ENCODE measurements around the gene MSH5.

The MSH5 gene

GRCh38 chr6:31720196-31720770 is 19.5 kb upstream of the MSH5 start:
- ATAC-seq (ENCODE audit: low read depth) (peak; percentile 44; the same call in 2 of the 3 replicates), DNase-seq (ENCODE audit: low spot score) (no peak)
- Histone ChIP-seq H3K36me3 (ENCODE audit: low read depth) (no peaks in the 10 kb centered on the region), H3K4me1 (ENCODE audit: insufficient read depth, poor library complexity, severe bottlenecking) (peaks cover 16% of the 10 kb centered on the region), H3K4me3 (ENCODE audit: severe bottlenecking) (no peak overlapping the region), H3K27me3 (ENCODE audit: insufficient read depth, poor library complexity, severe bottlenecking) (no peaks in the 10 kb centered on the region), H3K27ac (ENCODE audit: poor library complexity, severe bottlenecking) (no peak overlapping the region), H3K9me3 (ENCODE audit: severe bottlenecking) (no peaks in the 10 kb centered on the region)
- TF ChIP-seq CTCF (IDR thresholded peaks at IDR 0.05; ENCODE audit: poor library complexity, severe bottlenecking) = no peak

GRCh38 chr6:31721351-31722020 is 18.3 kb upstream of the MSH5 start, which contains the start of gene LY6G6C:
Gene LY6G6C (minus strand): TSS chr6:31721746. CDS start chr6:31721679, 67 bp downstream.
- Histone ChIP-seq H3K9me3 (ENCODE audit: severe bottlenecking) (no peaks in the 10 kb centered on the region), H3K4me1 (ENCODE audit: insufficient read depth, poor library complexity, severe bottlenecking) (peaks cover 16% of the 10 kb centered on the region), H3K4me3 (ENCODE audit: severe bottlenecking) (no peak within 1 kb of the TSS), H3K27me3 (ENCODE audit: insufficient read depth, poor library complexity, severe bottlenecking) (no peaks in the 10 kb centered on the region), H3K36me3 (ENCODE audit: low read depth) (no peaks in the 10 kb centered on the region), H3K27ac (ENCODE audit: poor library complexity, severe bottlenecking) (no peak within 1 kb of the TSS)
- no peak for TF ChIP-seq CTCF (IDR thresholded peaks at IDR 0.05; ENCODE audit: poor library complexity, severe bottlenecking)
- no peak for ATAC-seq (ENCODE audit: low read depth)
- DNase-seq (ENCODE audit: low spot score) = no peak

DNA sequence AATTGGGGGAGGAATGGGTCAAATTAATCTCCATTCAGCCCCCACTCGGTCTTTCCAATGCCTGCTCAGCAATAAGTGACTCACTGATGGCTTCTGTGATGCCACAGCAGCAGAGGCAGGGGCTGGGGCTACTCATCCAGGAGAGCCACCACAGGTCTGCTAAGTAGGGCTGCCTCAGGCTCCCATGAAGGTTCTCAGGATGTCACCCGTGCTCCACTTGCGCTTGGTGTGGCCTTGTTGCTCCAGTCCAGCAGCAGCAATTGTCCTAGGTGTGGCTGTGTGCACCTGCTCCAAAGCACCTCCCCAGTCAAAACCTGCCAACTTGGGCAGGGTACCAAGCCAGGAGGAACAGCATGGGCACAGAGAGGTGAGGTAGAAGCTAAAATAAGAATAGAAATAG is 17.6 kb upstream of the MSH5 start:
- H3K9me3 ChIP-seq (ENCODE audit: severe bottlenecking) = no peaks in the 10 kb centered on the region
- H3K27me3 ChIP-seq (ENCODE audit: insufficient read depth, poor library complexity, severe bottlenecking) = no peaks in the 10 kb centered on the region
- no peaks in the 10 kb centered on the region for H3K36me3 ChIP-seq (ENCODE audit: low read depth)
- DNase-seq (ENCODE audit: low spot score) (no peak), ATAC-seq (ENCODE audit: low read depth) (no peak)
- TF ChIP-seq CTCF (IDR thresholded peaks at IDR 0.05; ENCODE audit: poor library complexity, severe bottlenecking) = no peak
- H3K4me3 ChIP-seq (ENCODE audit: severe bottlenecking) = no peak overlapping the region
- peaks cover 16% of the 10 kb centered on the region for H3K4me1 ChIP-seq (ENCODE audit: insufficient read depth, poor library complexity, severe bottlenecking)
- no peak overlapping the region for H3K27ac ChIP-seq (ENCODE audit: poor library complexity, severe bottlenecking)

GRCh38 chr6:31723245-31723979 is 16.4 kb upstream of the MSH5 start, which contains the start of gene MPIG6B:
Gene MPIG6B (plus strand): TSS chr6:31723373. CDS start chr6:31723384, 11 bp downstream.
- H3K36me3 ChIP-seq (ENCODE audit: low read depth) = no peaks in the 10 kb centered on the region
- DNase-seq (ENCODE audit: low spot score) (no peak), ATAC-seq (ENCODE audit: low read depth) (no peak)
- H3K27me3 ChIP-seq (ENCODE audit: insufficient read depth, poor library complexity, severe bottlenecking) = no peaks in the 10 kb centered on the region
- H3K27ac ChIP-seq (ENCODE audit: poor library complexity, severe bottlenecking) = no peak within 1 kb of the TSS
- H3K9me3 ChIP-seq (ENCODE audit: severe bottlenecking) = no peaks in the 10 kb centered on the region
- H3K4me1 ChIP-seq (ENCODE audit: insufficient read depth, poor library complexity, severe bottlenecking) = peaks cover 5% of the 10 kb centered on the region
- no peak within 1 kb of the TSS for H3K4me3 ChIP-seq (ENCODE audit: severe bottlenecking)
- TF ChIP-seq CTCF (IDR thresholded peaks at IDR 0.05; ENCODE audit: poor library complexity, severe bottlenecking) = no peak

Data from RWPE2 (cell line).